ENCODE results near the gene KMT2E. TPM values are rescaled to one million over a fixed set of nuclear protein-coding genes. Genes with fewer than 3 reads are reported as not detected.
A peak's percentile ranks its signal among the peaks of the same experiment; 100 is the strongest.

The KMT2E gene
- total RNA-seq, 2 donors from 2014 or later = 83.7 to 102 TPM

- no peaks in the 10 kb centered on the region for H3K27me3 ChIP-seq (replicated peaks; ENCODE audit: insufficient read depth)
- no peak overlapping the region for H3K4me3 ChIP-seq
- H3K9me3 ChIP-seq = no peaks in the 10 kb centered on the region
- intact Hi-C loops (cut with DNase I) = no loop called here
- TF ChIP-seq POLR2AphosphoS5 (IDR thresholded peaks at IDR 0.05) = no peak
- no peak for TF ChIP-seq POLR2A (IDR thresholded peaks at IDR 0.05)
- TF ChIP-seq CTCF (IDR thresholded peaks at IDR 0.05) = no peak
- peak overlapping the region in 1 of 2 donors; percentile 26 for H3K27ac ChIP-seq
- H3K36me3 ChIP-seq = peaks cover 0 to 19% of the 10 kb centered on the region in 2 donors
- peaks cover 4% of the 10 kb centered on the region for H3K4me1 ChIP-seq (replicated peaks)
- DNase-seq (ENCODE audit: low spot score) = no peak
- WGBS = 85% methylated on average over 11 of the region's 11 CpGs
Observed at GRCh38 chr7:105112440-105113418, 98.7 kb downstream of the KMT2E start.

- H3K4me3 ChIP-seq = no peak overlapping the region
- no peak for TF ChIP-seq POLR2A (IDR thresholded peaks at IDR 0.05)
- TF ChIP-seq CTCF (IDR thresholded peaks at IDR 0.05) = no peak
- TF ChIP-seq POLR2AphosphoS5 (IDR thresholded peaks at IDR 0.05) = no peak
- no peak overlapping the region for H3K27ac ChIP-seq
- H3K9me3 ChIP-seq = no peaks in the 10 kb centered on the region
- DNase-seq (ENCODE audit: low spot score) = no peak
- 56% methylated on average over 9 of the region's 9 CpGs for WGBS
- no peaks in the 10 kb centered on the region for H3K27me3 ChIP-seq (replicated peaks; ENCODE audit: insufficient read depth)
- no peaks in the 10 kb centered on the region for H3K4me1 ChIP-seq (replicated peaks)
- intact Hi-C loops (cut with DNase I) = no loop called here
- no peaks in the 10 kb centered on the region for H3K36me3 ChIP-seq
Observed at GRCh38 chr7:105118612-105119600, 104.9 kb downstream of the KMT2E start.

- no peaks in the 10 kb centered on the region for H3K9me3 ChIP-seq
- H3K4me1 ChIP-seq (replicated peaks) = no peaks in the 10 kb centered on the region
- H3K27ac ChIP-seq = no peak overlapping the region
- no peak for DNase-seq (ENCODE audit: low spot score)
- no peak overlapping the region for H3K4me3 ChIP-seq
- intact Hi-C loops (cut with DNase I) = no loop called here
- H3K27me3 ChIP-seq (replicated peaks; ENCODE audit: insufficient read depth) = no peaks in the 10 kb centered on the region
- TF ChIP-seq POLR2AphosphoS5 (IDR thresholded peaks at IDR 0.05) (no peak), CTCF (IDR thresholded peaks at IDR 0.05) (no peak), POLR2A (IDR thresholded peaks at IDR 0.05) (no peak)
- H3K36me3 ChIP-seq = peaks cover 0 to 9% of the 10 kb centered on the region in 2 donors
- 79% methylated on average over 8 of the region's 8 CpGs for WGBS
Observed at GRCh38 chr7:105122619-105123018, 108.6 kb downstream of the KMT2E start.

- TF ChIP-seq POLR2A (IDR thresholded peaks at IDR 0.05) (no peak), CTCF (IDR thresholded peaks at IDR 0.05) (no peak), POLR2AphosphoS5 (IDR thresholded peaks at IDR 0.05) (no peak)
- WGBS = 95% methylated on average over 12 of the region's 12 CpGs
- Histone ChIP-seq H3K9me3 (no peaks in the 10 kb centered on the region), H3K36me3 (peaks cover 0 to 9% of the 10 kb centered on the region in 2 donors), H3K4me3 (no peak overlapping the region), H3K4me1 (replicated peaks) (no peaks in the 10 kb centered on the region), H3K27me3 (replicated peaks; ENCODE audit: insufficient read depth) (no peaks in the 10 kb centered on the region), H3K27ac (no peak overlapping the region)
- intact Hi-C loops (cut with DNase I) = no loop called here
- no peak for DNase-seq (ENCODE audit: low spot score)
Observed at GRCh38 chr7:105125745-105126144, 111.7 kb downstream of the KMT2E start.

All from prostate gland (tissue), 2 donors.